ENCODE data around the gene NTRK3.

- TF ChIP-seq CTCF (IDR thresholded peaks at IDR 0.05) (no peak), POLR2A (IDR thresholded peaks at IDR 0.05) (no peak)
Measured at GRCh38 chr15:88132499-88132898, 124.0 kb downstream of the NTRK3 start.

All from testis (tissue), 2 donors.